ENCODE measurements around the gene SMDT1. TPM values are rescaled to one million over a fixed set of nuclear protein-coding genes. Genes with fewer than 3 reads are reported as not detected.

SMDT1 gene
- total and polyA plus RNA-seq, 2 experiments from 2014 or later = 4.9 to 97.9 TPM

DNA sequence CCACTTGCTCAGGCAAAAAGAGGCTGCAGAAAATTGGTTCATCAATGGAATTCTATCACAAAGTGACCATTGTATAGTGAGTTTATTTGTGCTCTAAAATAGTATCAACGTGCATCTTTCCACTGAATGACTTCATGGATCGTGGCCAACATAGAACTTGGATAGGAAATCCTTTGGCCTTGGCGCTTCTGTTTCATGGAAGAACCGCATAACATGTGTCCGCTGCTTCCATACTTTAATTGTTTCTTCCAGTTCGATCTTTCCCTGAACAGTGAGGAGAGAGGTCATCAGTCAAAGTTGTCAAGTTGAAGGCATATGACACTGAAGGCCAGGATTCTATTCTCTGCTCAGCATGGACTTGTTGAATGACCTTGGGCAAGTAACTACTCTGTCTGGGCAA is 6.6 kb downstream of the SMDT1 start:
- Mint-ChIP-seq H3K27ac (no peak overlapping the region), H3K9me3 (peaks cover 15% of the 10 kb centered on the region), H3K4me1 (0 out of 3 replicates have a peak, but pooled peaks cover 2% of the 10 kb centered on the region), H3K36me3 (ENCODE audit: low read depth) (peaks cover 68% of the 10 kb centered on the region), H3K27me3 (ENCODE audit: insufficient read depth, low read depth, poor library complexity) (peaks cover 14% of the 10 kb centered on the region), H3K4me3 (no peak overlapping the region)
- TF ChIP-seq POLR2AphosphoS5 (IDR thresholded peaks at IDR 0.05; ENCODE audit: low read depth) (no peak), EZH2phosphoT487 (IDR thresholded peaks at IDR 0.05; ENCODE audit: unreplicated experiment) (no peak), ZNF331 (CRISPR knock-in tag; IDR thresholded peaks at IDR 0.05; ENCODE audit: low read depth) (no peak), STAT1 (IDR thresholded peaks at IDR 0.05; ENCODE audit: unreplicated experiment) (no peak), CREB1 (CRISPR knock-in tag; IDR thresholded peaks at IDR 0.05; ENCODE audit: low read depth) (no peak), NANOG (IDR thresholded peaks at IDR 0.05; ENCODE audit: borderline replicate concordance) (no peak), ZNF114 (CRISPR knock-in tag; IDR thresholded peaks at IDR 0.05) (no peak), ZNF462 (CRISPR knock-in tag; IDR thresholded peaks at IDR 0.05) (no peak), JUNB (IDR thresholded peaks at IDR 0.05; ENCODE audit: unreplicated experiment) (no peak), EZH2 (IDR thresholded peaks at IDR 0.05; ENCODE audit: low read depth, unreplicated experiment) (no peak)
- TF ChIP-seq, protein P1, sequence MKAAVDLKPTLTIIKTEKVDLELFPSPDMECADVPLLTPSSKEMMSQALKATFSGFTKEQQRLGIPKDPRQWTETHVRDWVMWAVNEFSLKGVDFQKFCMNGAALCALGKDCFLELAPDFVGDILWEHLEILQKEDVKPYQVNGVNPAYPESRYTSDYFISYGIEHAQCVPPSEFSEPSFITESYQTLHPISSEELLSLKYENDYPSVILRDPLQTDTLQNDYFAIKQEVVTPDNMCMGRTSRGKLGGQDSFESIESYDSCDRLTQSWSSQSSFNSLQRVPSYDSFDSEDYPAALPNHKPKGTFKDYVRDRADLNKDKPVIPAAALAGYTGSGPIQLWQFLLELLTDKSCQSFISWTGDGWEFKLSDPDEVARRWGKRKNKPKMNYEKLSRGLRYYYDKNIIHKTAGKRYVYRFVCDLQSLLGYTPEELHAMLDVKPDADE (IDR thresholded peaks at IDR 0.05) = no peak
- TF ChIP-seq, protein P2, sequence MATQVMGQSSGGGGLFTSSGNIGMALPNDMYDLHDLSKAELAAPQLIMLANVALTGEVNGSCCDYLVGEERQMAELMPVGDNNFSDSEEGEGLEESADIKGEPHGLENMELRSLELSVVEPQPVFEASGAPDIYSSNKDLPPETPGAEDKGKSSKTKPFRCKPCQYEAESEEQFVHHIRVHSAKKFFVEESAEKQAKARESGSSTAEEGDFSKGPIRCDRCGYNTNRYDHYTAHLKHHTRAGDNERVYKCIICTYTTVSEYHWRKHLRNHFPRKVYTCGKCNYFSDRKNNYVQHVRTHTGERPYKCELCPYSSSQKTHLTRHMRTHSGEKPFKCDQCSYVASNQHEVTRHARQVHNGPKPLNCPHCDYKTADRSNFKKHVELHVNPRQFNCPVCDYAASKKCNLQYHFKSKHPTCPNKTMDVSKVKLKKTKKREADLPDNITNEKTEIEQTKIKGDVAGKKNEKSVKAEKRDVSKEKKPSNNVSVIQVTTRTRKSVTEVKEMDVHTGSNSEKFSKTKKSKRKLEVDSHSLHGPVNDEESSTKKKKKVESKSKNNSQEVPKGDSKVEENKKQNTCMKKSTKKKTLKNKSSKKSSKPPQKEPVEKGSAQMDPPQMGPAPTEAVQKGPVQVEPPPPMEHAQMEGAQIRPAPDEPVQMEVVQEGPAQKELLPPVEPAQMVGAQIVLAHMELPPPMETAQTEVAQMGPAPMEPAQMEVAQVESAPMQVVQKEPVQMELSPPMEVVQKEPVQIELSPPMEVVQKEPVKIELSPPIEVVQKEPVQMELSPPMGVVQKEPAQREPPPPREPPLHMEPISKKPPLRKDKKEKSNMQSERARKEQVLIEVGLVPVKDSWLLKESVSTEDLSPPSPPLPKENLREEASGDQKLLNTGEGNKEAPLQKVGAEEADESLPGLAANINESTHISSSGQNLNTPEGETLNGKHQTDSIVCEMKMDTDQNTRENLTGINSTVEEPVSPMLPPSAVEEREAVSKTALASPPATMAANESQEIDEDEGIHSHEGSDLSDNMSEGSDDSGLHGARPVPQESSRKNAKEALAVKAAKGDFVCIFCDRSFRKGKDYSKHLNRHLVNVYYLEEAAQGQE (IDR thresholded peaks at IDR 0.05; ENCODE audit: unreplicated experiment) = no peak
- TF ChIP-seq, protein P3, sequence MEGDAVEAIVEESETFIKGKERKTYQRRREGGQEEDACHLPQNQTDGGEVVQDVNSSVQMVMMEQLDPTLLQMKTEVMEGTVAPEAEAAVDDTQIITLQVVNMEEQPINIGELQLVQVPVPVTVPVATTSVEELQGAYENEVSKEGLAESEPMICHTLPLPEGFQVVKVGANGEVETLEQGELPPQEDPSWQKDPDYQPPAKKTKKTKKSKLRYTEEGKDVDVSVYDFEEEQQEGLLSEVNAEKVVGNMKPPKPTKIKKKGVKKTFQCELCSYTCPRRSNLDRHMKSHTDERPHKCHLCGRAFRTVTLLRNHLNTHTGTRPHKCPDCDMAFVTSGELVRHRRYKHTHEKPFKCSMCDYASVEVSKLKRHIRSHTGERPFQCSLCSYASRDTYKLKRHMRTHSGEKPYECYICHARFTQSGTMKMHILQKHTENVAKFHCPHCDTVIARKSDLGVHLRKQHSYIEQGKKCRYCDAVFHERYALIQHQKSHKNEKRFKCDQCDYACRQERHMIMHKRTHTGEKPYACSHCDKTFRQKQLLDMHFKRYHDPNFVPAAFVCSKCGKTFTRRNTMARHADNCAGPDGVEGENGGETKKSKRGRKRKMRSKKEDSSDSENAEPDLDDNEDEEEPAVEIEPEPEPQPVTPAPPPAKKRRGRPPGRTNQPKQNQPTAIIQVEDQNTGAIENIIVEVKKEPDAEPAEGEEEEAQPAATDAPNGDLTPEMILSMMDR (conservative IDR thresholded peaks at IDR 0.05; ENCODE audit: low read depth in 2 of 2) = no peak
- H3F3A ChIP-seq (replicated peaks; ENCODE audit: low read depth) = no peaks in the 10 kb centered on the region; the same call in 1 of the 2 replicates
- no peaks in the 10 kb centered on the region for H3K4me1 ChIP-seq (ENCODE audit: insufficient read depth)
- no peaks in the 10 kb centered on the region for H3K27me3 ChIP-seq (ENCODE audit: insufficient read depth)
- H3K36me3 ChIP-seq (ENCODE audit: insufficient read depth) = peaks cover 24% of the 10 kb centered on the region
- ATAC-seq = no peak
- no peak overlapping the region for H3K4me3 ChIP-seq
- no peaks in the 10 kb centered on the region for H3K9me2 ChIP-seq (ENCODE audit: insufficient read depth)
- no peak overlapping the region for H2AFZ ChIP-seq
- no peak for DNase-seq (ENCODE audit: low spot score)
- H4K20me1 ChIP-seq (replicated peaks; ENCODE audit: insufficient read depth) = peaks cover 19% of the 10 kb centered on the region
- H3K4me2 ChIP-seq = no peak overlapping the region
- H3K79me2 ChIP-seq (replicated peaks; ENCODE audit: insufficient read depth) = peaks cover 30% of the 10 kb centered on the region
- H3K27ac ChIP-seq (ENCODE audit: low read depth) = no peak overlapping the region

Measured in GM23338 (cell line).